Transverse colon (tissue), 4 donors: ENCODE results near the gene MAGEA2. TPM values are rescaled to one million over a fixed set of nuclear protein-coding genes. Genes with fewer than 3 reads are reported as not detected.
"Not testable (repeated sequence)": the region's sequence is repeated elsewhere in the genome, so short reads cannot be mapped to it uniquely, and the experiment has no call there.

Source experiments
- DNase-seq: peaks from one replicate; pipeline ENCODE4 v3.0.0-alpha.2; 2019
- H3K27ac ChIP-seq, 4 donors: fragments of 200-600 bp; sonication (generic); 2 replicates each; pipeline ENCODE4 v1.5.1; 2016 to 2018; ENCODE audit warnings: inconsistent platforms in 4 of 4
- H3K27me3 ChIP-seq: fragments of 200-600 bp; sonication (generic); 2 replicates; pipeline ENCODE4 v1.5.1; 2017; ENCODE audit warnings: inconsistent platforms
- H3K36me3 ChIP-seq, 4 donors: fragments of 200-600 bp; sonication (generic); 2 replicates each; pipeline ENCODE4 v1.5.1; 2017 to 2019; ENCODE audit warnings: inconsistent platforms in 4 of 4
- H3K4me1 ChIP-seq, 4 donors: fragments of 200-600 bp; sonication (generic); 2 replicates each; pipeline ENCODE4 v1.5.1; 2017 to 2020; ENCODE audit warnings: inconsistent platforms in 4 of 4
- H3K4me3 ChIP-seq, 4 donors: fragments of 200-600 bp; sonication (generic); 1 replicate in 1 of 4; 2 replicates in 3 of 4; pipeline versions ENCODE4 v1.5.1 to v1.6.1; 2017 to 2019; ENCODE audit warnings: inconsistent platforms in 4 of 4
- H3K9me3 ChIP-seq, 2 donors: fragments of 200-600 bp; sonication (generic); 2 replicates each; pipeline ENCODE4 v1.5.1; 2017 to 2019; ENCODE audit warnings: inconsistent platforms in 2 of 2
- CTCF ChIP-seq, 5 experiments: fragments of 200-600 bp in 3 of 5; fragments of 450-650 bp in 2 of 5; sonication (generic) in 3 of 5; IDR thresholded peaks; 1 replicate in 2 of 5; 2 replicates in 3 of 5; pipeline ENCODE4 v1.5.1; 2016 to 2017; ENCODE audit warnings: antibody characterized with exemption in 5 of 5, inconsistent platforms in 3 of 5, mild to moderate bottlenecking in 2 of 5, moderate library complexity in 1 of 5
- EP300 ChIP-seq: sonication (generic); formaldehyde crosslinking; IDR thresholded peaks from one replicate; pipeline ENCODE4 v1.6.1; 2017; ENCODE audit warnings: antibody characterized with exemption, low read depth
- POLR2A ChIP-seq: fragments of 450-650 bp; IDR thresholded peaks from one replicate; pipeline ENCODE4 v1.6.1; 2016; ENCODE audit warnings: antibody characterized with exemption, mild to moderate bottlenecking, moderate library complexity
- POLR2AphosphoS5 ChIP-seq, 3 donors: sonication (generic); formaldehyde crosslinking; IDR thresholded peaks; one replicate each; pipeline ENCODE4 v1.6.1; 2016; ENCODE audit warnings: antibody characterized with exemption in 3 of 3
- whole genome bisulfite sequencing, 2 donors: methylation state at CpG; one replicate each; pipeline ENCODE4 v1.1.5; 2018; ENCODE audit warnings: low coverage in 1 of 2; 5-methylcytosine and 5-hydroxymethylcytosine counted together
- in situ Hi-C, 4 donors: fragments of 200-750 bp; cut with MboI; loops; one replicate each; pipeline versions ENCODE4 v1.15.0 to v1.15.1; 2017; ENCODE audit warnings: low sequenced_read_pairs in 3 of 4, low pct_ligation_motif_present in 1 of 4, low pct_unique_long_range_greater_than_20kb in 1 of 4
- intact Hi-C: fragments of 100-400 bp; cut with DNase I; formaldehyde crosslinking; loops from one replicate; pipeline ENCODE4 v1.15.1; 2023; ENCODE audit warnings: low total_unique reads
- total RNA-seq, 4 donors: library from RNA; depleted of rRNA; stranded (reverse); fragments of >200 nt; gene quantifications; one replicate each; pipeline ENCODE4 v1.1.0, GENCODE V29; 2016

MAGEA2 gene
- total RNA-seq, 4 donors from 2014 or later: not detected

GRCh38 chrX:152754871-152755270, 1.2 kb upstream of the MAGEA2 start:
- intact Hi-C loops, H3K36me3 ChIP-seq, H3K27ac ChIP-seq, H3K9me3 ChIP-seq, H3K27me3 ChIP-seq, DNase-seq, H3K4me3 ChIP-seq, in situ Hi-C loops, H3K4me1 ChIP-seq: not testable (repeated sequence)
- WGBS, 2 donors: no CpG with 5 or more reads among the region's 5 CpGs

GRCh38 chrX:152738560-152738959, 15.1 kb downstream of the MAGEA2 start:
- TF ChIP-seq POLR2A: no peak
- 67 to 79% methylated on average over 1 to 5 of the region's 5 CpGs for WGBS, 2 donors
- Histone ChIP-seq H3K27ac (no peak overlapping the region), H3K9me3 (no peaks in the 10 kb centered on the region), H3K36me3 (no peaks in the 10 kb centered on the region), H3K4me1 (no peaks in the 10 kb centered on the region), H3K27me3 (no peaks in the 10 kb centered on the region), H3K4me3 (no peak overlapping the region)
- in situ Hi-C loops (no loop called here), intact Hi-C loops (no loop called here)
- DNase-seq: no peak

GRCh38 chrX:152736528-152736927, 17.1 kb downstream of the MAGEA2 start:
- H3K4me1 ChIP-seq, H3K36me3 ChIP-seq, H3K4me3 ChIP-seq, in situ Hi-C loops, DNase-seq, H3K9me3 ChIP-seq, H3K27me3 ChIP-seq, intact Hi-C loops, H3K27ac ChIP-seq: not testable (repeated sequence)
- 85 to 90% methylated on average over 2 to 12 of the region's 12 CpGs for WGBS, 2 donors

GRCh38 chrX:152735860-152736511, 17.7 kb downstream of the MAGEA2 start:
- H3K27ac ChIP-seq: no peak overlapping the region
- H3K4me1 ChIP-seq: no peaks in the 10 kb centered on the region
- no peak for TF ChIP-seq CTCF (IDR thresholded peaks at IDR 0.05)
- no peak for TF ChIP-seq POLR2A
- no peak for TF ChIP-seq EP300
- no peak for TF ChIP-seq POLR2AphosphoS5 (IDR thresholded peaks at IDR 0.05)
- H3K4me3 ChIP-seq: no peak overlapping the region
- H3K9me3 ChIP-seq: no peaks in the 10 kb centered on the region
- intact Hi-C loops (no loop called here), in situ Hi-C loops (no loop called here)
- WGBS, 2 donors: 88% methylated on average over 6 of the region's 12 CpGs; no CpG with 5 or more reads in 1 of the 2 donors
- H3K27me3 ChIP-seq: no peaks in the 10 kb centered on the region
- H3K36me3 ChIP-seq: no peaks in the 10 kb centered on the region
- no peak for DNase-seq

- Histone ChIP-seq H3K4me1 (no peaks in the 10 kb centered on the region), H3K4me3 (no peak overlapping the region), H3K36me3 (no peaks in the 10 kb centered on the region), H3K9me3 (no peaks in the 10 kb centered on the region), H3K27me3 (no peaks in the 10 kb centered on the region), H3K27ac (no peak overlapping the region)
- 80% methylated on average over 1 of the region's 2 CpGs; no CpG with 5 or more reads in 1 of the 2 donors for WGBS, 2 donors
- in situ Hi-C loops (no loop called here), intact Hi-C loops (no loop called here)
- DNase-seq: no peak
- TF ChIP-seq CTCF (IDR thresholded peaks at IDR 0.05) (no peak), EP300 (no peak), POLR2A (no peak), POLR2AphosphoS5 (IDR thresholded peaks at IDR 0.05) (no peak)
Measured at GRCh38 chrX:152735101-152735500, 18.5 kb downstream of the MAGEA2 start.

- H3K4me1 ChIP-seq, in situ Hi-C loops, DNase-seq, H3K27me3 ChIP-seq, H3K27ac ChIP-seq, intact Hi-C loops, H3K36me3 ChIP-seq, H3K4me3 ChIP-seq, H3K9me3 ChIP-seq: not testable (repeated sequence)
- 92% methylated on average over 22 of the region's 22 CpGs; no CpG with 5 or more reads in 1 of the 2 donors for WGBS, 2 donors
Measured at GRCh38 chrX:152734143-152734858, 19.3 kb downstream of the MAGEA2 start.
